ENCODE measurements around the gene POLR1A.
A peak's percentile ranks its signal among the peaks of the same experiment; 100 is the strongest.

The POLR1A gene

DNA sequence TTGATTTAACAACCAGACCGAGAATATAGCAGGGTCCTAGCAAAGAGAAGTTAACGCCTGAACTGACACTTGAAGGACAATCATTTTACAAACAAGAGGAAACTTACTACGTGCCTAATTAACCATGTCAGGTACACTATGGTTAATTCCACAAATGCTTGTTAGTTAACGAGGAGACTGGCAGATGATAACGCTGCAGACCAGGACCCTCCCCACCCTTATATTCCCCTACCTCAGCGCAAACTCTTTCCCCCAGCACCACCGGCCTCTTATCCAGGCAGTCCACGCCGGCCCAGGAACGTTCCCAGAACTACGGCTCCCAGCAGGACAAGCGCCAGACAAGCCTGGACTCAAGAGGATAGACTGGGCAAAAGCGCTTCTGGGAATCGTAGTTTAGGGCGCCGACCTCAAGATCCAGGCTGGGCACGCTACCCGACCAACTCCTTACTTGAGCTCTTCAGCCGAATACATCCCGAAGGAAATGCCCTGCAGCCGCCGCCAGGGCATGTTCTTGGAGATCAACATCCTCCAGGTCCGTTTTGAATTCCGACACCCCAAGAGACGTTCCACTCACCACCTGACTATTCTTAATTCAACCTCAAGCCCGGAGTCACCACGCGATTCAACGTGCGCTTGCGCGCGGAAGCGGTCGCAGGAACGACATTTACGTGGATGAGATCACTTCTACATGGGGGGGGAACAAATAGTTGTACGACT, at the start of gene POLR1A:
TSS of gene POLR1A (minus strand) at position 635 of the 717 bp plus-strand sequence. CDS start at position 525, 110 bp downstream.
- peak; percentile 56 to 62 for DNase-seq (ENCODE audit: low read depth in 2 of 2)

DNA sequence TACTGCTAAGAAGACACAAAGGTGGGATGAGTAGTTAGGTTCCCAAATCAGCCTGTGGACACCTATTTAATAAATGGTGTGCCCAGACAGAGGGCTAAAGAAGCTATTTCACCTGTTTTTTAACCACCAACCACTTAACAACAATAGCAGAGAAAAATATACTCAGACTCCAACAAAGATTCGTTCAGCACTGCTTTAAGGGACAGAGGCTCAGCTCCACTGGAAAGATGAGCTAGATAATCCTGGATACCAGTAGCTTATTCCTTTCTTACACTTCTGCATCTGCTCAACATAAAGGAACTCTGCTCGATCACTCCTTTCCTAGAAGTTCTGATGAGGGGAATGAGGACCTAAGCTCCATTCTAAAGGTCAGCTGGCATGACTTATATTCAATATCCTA, 44.8 kb upstream of the POLR1A start:
- no peak for DNase-seq (ENCODE audit: low read depth in 2 of 2)

DNA sequence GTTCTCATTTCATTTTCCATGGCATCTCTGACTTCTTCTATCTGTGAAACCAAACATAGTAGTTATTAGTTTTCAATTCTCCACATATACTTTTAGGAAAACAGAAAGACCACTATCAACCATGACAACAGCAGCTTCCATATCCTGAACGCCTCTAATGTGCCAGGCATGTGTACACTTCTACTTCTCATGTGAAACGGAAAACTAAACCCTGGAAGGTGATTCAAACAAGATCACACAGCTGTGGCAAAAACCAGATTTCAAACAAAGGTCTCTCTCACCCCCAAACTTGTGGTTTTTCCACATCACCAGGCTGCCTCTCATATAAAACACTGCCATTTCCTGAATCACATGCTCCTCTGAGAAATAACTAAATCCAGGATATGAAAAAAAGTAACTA, 42.1 kb upstream of the POLR1A start:
- no peak for DNase-seq (ENCODE audit: low read depth in 2 of 2)

DNA sequence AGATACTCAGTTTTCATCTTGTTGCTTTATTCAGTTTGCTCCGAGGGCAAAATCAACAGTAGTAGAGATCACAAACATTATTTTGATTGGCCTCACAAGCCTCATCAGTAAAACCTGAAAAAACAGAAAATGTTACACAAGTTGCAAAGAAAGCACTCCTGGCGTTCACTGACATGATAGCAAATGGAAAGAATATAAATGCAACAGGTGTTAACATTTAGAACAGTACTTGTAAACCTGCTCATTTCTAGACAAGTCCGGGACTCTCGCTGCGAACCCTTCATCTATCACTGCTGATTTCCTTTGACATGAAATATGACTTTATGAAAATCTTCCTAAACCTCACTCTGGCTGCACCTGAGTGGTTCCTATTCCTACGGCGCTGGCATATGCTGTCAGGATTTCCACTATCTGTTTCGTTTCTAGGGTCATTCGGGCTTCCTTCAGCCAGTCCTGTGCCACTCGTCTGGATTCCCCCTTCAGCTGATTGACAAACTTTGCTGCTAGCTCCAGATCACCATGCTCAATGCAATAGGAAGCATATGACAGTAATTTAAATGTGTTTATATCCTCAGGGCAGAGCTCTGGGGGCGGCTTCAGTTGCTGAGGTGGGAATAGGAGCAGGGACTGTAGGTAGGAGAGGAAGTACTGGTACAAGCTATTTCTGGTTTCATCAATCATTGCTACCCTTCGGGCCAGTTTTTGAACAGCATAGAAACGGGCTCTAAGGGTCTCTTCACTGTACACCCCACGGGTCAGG, 38.4 kb upstream of the POLR1A start:
- DNase-seq (ENCODE audit: low read depth in 2 of 2) = no peak

DNA sequence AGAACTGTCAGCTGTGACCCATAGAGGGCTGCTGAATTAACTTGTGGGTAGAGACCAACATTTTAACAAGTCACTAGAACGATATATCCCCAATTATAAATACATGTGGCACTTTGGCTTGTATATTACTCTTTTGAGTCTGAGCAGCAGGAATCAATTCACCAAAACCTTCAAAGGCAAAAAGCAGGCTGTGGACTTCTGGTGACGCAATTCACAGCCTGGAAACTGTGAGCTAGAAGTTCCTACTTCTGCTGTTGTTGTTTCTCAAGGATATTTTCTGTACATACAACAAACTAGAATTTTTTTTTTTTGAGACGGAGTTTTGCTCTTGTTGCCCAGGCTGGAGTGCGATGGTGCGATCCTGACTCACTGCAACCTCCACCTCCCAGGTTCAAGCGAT, 37.6 kb upstream of the POLR1A start:
- no peak for DNase-seq (ENCODE audit: low read depth in 2 of 2)

DNA sequence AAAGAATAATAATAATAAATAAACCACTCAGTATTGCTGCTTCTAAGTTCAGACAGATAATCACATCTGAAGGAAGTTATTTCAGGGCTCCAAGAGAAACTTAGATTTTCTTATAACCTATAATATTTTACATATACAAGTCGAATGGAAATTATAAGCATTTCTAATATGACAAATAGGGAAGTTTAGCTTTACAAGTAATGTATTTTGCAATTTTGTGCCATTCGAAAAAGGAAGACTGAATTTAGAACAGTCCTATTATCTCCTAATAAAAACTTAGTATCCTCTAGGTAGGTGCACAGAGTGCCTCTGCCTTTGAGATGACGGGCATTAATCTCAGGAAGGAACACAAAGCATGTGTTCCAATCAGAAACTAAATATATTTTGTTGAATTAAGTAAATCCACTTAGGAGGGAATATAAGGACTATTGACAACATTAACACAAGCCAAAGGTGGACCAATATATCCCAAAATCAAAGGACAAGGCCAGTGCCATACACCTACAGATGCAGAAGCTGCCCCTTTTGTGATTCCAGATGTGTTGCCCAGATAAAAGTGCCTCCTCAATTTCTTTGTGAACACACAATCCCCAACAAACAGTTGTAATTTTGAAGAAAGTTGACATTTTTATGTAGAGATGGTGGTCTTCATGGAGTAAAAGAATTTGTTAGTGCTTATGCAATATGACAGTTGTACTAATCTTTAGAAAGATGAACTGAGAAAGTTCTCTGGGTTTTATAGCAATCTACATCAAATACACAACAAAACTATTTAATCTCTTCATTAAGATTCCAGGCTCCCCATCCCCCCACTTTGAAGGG, 37.0 kb upstream of the POLR1A start:
- DNase-seq (ENCODE audit: low read depth in 2 of 2) = no peak

DNA sequence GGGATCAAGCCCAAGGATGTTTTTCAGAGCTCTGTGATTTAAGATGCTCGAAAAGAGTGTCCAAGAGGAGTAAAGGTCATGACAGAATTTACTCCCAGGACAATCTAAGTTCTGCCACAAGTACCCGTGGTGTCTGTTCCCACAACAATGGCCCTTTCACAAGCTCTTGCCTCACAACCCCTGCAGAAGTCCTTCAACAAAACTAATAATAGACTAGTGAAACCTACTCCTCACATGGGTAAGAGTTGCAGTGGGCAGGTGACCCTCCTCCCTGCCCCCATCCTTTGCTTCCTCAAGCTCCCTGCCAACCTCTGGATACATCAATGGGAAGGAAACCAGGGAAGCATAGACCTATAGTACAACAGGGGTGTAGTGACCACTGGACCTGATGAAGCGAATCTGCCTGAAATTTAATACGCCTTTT, 35.3 kb upstream of the POLR1A start:
- DNase-seq (ENCODE audit: low read depth in 2 of 2) = no peak

DNA sequence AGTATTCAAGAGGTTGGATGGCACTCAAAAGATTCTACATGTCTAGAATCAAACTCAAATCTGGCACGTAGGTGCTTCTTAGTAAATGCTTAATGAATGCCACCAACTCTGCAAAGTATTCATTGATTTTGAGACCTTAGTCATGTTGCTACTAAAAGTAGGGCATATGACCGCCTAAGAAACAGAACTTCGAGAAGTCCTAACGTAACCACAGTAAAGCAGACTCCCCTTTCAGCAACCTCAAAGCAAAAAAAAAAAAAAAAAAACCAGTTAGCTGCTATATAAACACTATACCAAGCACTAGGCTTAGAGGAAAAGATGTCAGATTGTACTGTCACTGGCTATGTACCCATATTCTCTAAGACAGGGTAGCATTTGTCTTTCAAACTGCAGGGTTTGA, 34.3 kb upstream of the POLR1A start:
- no peak for DNase-seq (ENCODE audit: low read depth in 2 of 2)

DNA sequence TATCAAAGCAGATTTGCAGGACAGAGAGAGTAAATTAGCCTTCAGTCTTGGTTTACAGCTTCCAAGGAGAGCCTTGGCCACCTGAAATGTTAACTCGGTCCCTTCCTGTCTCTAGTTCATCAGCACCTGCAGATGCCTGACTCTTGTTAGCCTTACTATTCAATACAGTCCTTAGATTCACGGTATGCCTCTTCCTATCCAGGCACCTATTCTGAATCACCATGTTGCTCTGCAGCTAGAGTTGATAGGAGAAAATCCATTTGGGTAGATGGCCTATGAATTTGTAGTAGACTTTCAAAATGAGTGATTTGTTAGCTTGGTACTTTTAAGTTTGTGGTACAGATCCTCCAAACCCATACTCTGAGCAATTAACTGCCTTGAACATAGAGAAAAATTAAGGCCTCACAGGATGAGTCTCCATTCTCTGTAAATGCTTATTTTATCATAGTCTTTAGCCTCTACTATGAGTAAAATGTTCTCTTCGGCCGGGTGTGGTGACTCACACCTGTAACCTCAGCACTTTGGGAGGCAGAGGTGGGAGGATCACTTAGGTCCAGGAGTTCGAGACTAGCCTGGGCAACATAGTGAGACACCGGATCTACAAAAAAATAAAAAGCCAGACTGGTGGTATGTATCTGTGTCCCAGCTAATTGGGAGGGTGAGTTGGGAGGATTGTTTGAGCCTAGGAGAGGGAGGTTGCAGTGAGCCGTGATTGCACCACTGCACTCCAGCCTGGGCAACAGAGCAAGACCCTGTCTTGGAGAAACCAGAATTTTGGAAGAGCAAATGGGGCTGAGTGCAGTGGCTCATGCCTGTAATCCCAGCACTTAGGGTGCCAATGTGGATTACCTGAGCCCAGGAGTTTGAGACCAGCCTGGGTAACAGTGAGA, 33.3 kb upstream of the POLR1A start:
- no peak for DNase-seq (ENCODE audit: low read depth in 2 of 2)

DNA sequence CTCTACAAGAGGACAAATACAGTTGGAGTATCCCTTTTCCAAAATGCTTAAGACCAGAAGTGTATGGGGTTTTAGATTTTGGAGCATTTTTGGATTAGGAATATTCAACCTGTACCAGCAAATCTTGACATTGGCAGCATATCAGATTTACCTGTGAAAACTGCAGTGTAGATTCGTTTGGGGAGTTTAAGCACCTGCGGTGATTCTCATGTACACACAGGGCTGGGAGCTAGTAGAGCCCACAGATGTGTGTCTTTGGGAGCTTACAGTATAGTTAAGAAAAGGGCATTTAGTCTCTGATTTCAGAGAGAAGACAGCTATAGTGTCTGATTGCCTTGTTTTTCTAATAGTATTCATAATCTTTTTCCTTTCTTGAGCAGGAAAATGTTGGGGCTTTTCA, 30.5 kb upstream of the POLR1A start:
- no peak for DNase-seq (ENCODE audit: low read depth in 2 of 2)

DNA sequence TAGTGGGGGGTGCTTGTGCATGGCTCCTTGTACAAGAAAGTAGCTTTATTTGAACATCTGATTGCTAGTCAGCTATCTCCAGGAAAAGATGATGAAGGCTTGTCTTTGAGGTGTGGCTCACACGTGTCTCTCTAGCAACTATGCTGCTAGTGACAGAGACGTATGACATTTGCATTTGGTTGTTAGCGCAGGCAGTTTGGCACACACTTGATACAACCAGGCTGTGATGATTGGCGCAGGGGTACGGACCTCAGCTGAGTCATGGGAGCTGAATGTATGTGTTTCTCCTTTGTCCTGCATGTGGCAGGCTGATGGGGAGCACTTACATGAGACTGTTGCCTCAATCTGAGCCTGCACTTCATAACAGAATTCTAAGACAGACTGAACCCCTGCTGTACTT, 30.0 kb upstream of the POLR1A start:
- DNase-seq (ENCODE audit: low read depth in 2 of 2) = no peak

DNA sequence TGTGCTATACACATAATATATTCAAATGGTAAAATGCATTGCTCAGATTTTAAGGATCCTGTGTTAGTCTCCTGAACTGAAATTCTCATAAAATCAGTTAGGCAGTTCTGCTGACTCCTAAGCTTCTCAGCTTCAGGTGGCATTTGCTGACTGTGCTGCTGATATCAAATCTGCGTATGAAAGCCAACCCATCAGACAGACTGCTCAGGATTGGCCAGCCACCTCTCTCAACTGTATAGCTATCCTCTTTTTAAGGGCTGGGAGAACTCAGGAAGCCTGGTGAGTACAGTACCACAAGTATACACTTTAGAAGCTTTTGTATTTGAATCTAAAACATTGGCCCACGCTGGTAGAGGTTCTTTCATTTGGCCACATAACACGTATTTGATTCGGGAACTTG, 29.0 kb upstream of the POLR1A start:
- no peak for DNase-seq (ENCODE audit: low read depth in 2 of 2)

DNA sequence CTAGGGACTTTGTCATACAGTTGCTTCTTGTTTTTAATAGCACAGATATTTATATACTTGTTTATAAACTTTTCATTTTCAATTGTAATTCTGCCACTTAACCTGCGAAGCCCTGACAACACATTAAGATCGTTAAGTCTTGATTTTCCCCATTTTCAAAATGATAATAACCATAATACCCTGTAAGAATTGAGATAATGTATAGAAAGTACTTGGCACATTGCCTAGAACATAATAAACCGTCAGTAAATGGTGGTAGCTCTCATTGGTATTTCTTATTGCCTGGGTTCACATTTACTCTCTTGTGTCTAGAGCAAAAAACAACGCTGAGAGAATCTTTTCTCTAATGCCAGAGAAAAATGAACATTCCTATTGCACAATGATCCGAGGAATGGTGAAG, 19.0 kb upstream of the POLR1A start:
- DNase-seq (ENCODE audit: low read depth in 2 of 2) = no peak

DNA sequence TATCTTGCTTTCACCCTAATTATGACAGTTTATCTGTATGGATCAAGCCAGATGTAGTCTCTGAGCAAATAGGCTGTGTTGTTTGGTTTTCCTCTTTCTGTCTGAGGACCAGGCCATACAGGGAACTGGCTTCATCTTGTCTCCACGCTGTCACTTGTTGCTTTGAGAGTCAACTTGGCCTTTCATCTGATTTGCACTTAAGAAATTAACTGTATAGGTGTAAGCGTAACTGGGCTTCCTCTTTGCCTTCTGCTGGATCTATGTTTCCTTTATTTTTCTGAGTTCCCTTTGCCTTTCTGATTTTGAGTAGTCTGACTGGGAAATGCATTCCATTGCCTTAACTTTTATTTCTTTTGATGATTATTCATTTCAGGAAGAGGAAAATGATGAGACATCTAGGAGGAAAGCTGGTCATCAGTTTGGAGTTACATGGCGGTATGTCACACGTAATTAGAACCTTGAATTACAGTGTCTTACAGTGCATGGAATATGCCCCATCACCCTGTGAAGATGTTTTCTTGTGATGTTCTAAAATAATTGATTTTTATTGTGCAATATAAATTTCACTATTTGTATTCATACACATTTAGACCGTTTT, 17.7 kb upstream of the POLR1A start:
- DNase-seq (ENCODE audit: low read depth in 2 of 2) = no peak

DNA sequence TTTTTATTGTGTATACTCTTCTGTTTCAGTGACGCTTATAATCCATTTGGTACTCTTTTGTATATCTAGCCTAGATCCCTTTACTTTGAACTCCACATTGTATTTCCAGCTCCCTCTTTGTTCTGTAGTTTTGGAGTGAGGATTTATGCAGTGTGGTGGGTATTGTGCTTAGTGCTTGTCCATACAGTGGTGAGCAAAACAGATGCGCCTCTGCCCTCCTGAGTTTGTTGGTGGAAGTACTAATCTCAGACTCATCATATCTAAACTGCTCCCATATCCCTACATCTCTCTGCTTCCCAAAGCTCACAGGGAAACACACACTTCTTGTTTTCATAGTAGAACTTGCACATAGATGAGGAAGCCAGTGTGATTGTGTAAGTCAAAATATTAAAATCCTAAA, 12.4 kb upstream of the POLR1A start:
- no peak for DNase-seq (ENCODE audit: low read depth in 2 of 2)

DNA sequence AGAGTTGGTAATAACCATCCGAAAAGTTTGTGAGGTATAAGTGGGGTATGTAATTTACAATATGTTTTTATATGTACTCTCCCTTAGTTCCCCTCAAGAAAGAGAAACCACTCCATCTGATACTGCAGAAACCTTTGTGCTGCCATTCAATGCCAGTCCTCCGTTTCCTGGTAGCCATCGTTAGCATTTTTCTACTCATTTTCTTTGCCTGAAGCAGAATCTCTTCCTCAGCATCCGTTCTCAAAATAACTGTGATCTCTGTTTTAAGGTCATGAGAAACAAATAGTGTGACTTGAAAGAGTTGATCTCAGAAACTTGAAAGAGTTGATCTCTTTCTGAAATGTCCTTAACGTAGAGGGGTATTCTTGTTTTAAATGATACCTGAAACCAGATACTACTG, 1.3 kb upstream of the POLR1A start:
- DNase-seq (ENCODE audit: low read depth in 2 of 2) = no peak

DNA sequence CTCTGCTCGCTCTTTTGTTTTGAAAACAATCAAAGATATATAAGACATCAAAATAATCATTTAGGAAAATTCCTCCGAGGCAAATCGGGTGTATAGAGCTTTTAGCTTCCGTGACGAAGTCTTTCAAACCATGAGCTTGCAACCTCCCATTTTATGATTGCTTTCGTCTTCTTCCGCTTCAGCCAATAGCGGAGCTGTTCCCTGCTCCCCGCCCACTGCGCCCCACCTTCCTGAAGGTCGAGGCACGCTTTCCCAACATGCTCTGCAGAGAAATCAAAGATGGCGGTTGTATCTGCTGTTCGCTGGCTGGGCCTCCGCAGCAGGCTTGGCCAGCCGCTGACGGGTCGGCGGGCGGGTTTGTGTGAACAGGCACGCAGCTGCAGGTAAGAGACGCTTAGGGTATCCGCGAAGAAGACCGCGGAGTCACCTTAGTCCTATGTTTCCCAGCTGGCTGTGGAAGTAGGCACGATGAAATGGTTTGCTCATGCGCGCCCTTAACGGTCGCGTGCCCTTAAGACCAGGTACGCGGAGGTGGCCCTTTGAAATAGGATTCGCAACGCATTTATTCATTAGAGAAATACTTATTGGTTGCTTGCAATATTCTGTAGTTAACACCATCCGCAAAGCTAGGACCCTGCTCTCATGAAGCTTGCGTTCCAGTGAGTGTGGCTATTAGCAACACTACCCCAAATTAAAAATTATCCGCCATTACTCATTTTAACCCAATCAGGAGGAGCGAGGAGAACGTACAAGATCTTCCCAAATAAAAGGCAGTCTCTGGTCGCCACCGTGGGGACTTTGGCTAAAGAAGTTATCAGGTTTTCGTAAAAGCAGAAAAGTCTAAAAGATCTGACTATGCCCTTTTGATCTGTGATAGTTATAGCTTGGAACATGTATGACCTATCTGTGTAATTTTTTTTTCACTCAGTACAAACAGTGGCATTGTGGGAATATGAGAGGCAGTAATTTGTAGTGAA, 571 bp upstream of the POLR1A start, which contains the start of gene PTCD3:
TSS of gene PTCD3 (plus strand) at position 267 of the 977 bp plus-strand sequence. CDS start at position 280, 13 bp downstream.
- peak; percentile 74 to 86 for DNase-seq (ENCODE audit: low read depth in 2 of 2)

DNA sequence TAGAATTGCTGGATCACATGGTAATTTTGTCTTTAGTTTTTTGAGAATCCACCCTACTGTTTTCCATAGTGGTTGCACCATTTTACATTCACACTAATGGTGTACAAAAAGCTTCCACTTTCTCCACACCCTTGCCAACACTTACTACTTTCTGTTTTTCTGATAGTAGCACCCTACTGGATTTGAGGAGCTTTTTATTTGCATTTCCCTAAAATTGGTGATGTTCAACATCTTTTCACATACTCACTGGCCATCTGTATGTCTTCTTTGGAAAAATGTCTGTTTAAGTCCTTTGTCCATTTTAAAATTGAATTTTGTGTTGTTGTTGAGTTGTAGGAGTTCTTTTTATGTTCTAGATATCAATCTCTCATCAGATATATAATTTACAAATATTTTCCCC, 3.5 kb downstream of the POLR1A start:
- no peak for DNase-seq (ENCODE audit: low read depth in 2 of 2)

DNA sequence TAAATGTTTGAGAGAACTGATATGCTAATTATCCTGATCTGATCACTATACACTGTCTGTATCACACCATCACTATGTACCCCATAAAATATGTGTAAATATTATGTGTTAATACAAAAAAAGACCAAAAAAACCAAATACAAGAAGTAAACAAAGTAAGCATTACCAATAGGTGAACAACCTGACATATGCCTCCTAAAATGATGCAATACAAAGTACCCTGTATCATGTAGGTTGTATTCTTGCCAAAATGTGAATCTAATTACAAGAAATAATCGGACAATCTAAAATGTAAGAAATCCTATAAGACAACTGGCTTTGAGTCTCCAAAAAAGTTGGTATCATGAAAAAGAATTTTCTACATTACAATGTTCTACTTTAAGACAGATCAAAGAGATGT, 7.8 kb downstream of the POLR1A start:
- no peak for DNase-seq (ENCODE audit: low read depth in 2 of 2)

Data from stimulated activated CD8-positive, alpha-beta memory T cell treated with anti-CD3 and anti-CD28 coated beads, Interleukin-7, amount 100 ng/mL, for 1 hour (primary cell).